ENCODE measurements around the gene WDR47. TPM values are rescaled to one million over a fixed set of nuclear protein-coding genes. Genes with fewer than 3 reads are reported as not detected.

Gene WDR47
- total and polyA plus RNA-seq, 2 of the 8 experiments (the other 6 are each of a cell fraction or from before 2014, with no cell fraction given): 1.9 to 6.7 TPM

DNA sequence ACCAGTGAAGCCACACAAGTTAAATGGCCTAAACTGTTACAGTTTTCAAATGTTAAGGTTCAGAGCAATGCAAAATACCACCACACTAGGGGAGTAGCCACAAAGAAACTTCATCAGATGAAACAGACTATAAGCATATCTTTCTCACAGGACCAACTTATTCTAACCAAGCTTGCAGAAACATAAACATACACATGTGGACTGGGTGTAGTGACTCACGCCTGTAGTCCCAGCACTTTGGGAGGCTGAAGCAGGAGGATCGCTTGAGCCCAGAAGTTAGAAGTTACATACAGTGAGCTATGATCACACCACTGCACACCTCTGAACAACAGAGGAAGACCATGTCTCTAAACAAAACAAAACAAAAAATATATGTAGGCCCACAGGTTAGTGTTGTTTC lies 17.3 kb downstream of the WDR47 start:
- Histone ChIP-seq H2BK12ac (ENCODE audit: low read depth, low read length) (no peak overlapping the region), H3K27me3 (replicated peaks in 1 of 4; ENCODE audit: control insufficient read depth in 3 of 4, extremely low read depth in 1 of 4, insufficient read depth in 3 of 4, low read length in 3 of 4) (no peaks in the 10 kb centered on the region), H3K14ac (ENCODE audit: insufficient read length) (no peak overlapping the region), H3K18ac (ENCODE audit: extremely low read depth, low read length) (no peak overlapping the region), H3K9me3 (ENCODE audit: insufficient read depth in 2 of 2, low read depth in 1 of 2, low read length in 1 of 2) (no peaks in the 10 kb centered on the region), H4K5ac (ENCODE audit: insufficient read length, low read depth, low read length) (no peak overlapping the region), H3K4me3 (ENCODE audit: extremely low read depth in 1 of 4, insufficient read depth in 2 of 4, low read depth in 3 of 4, low read length in 4 of 4) (no peak overlapping the region), H3K23me2 (ENCODE audit: low read depth, low read length) (peaks cover 2% of the 10 kb centered on the region; the same call in 1 of the 2 replicates), H4K8ac (ENCODE audit: extremely low read depth, insufficient read depth, low read length) (no peak overlapping the region), H2BK5ac (ENCODE audit: low read depth, low read length) (no peak overlapping the region), H3K27ac (ENCODE audit: low read depth, low read length) (no peak overlapping the region), H3K9ac (replicated peaks in 1 of 4; ENCODE audit: extremely low read depth in 1 of 4, low read depth in 3 of 4, low read length in 3 of 4) (no peak overlapping the region), H4K91ac (replicated peaks; ENCODE audit: insufficient read length, low read length) (no peak overlapping the region), H3K4me1 (replicated peaks in 1 of 4; ENCODE audit: control insufficient read depth in 3 of 4, insufficient read depth in 4 of 4, low read length in 3 of 4) (no peaks in the 10 kb centered on the region), H3K79me2 (ENCODE audit: control insufficient read depth in 1 of 2, insufficient read depth in 2 of 2, low read length in 2 of 2) (no peaks in the 10 kb centered on the region), H3K36me3 (ENCODE audit: control insufficient read depth in 2 of 4, insufficient read depth in 4 of 4, low read length in 3 of 4) (no peaks in the 10 kb centered on the region), H2AK5ac (ENCODE audit: low read depth, low read length) (no peak overlapping the region), H3K4ac (replicated peaks; ENCODE audit: insufficient read length, low read depth, low read length) (no peak overlapping the region), H2BK15ac (ENCODE audit: low read length) (no peak overlapping the region), H2AFZ (ENCODE audit: low read length) (no peak overlapping the region), H3K56ac (replicated peaks; ENCODE audit: insufficient read length, low read depth, low read length) (no peak overlapping the region), H3K79me1 (ENCODE audit: low read depth, low read length) (no peaks in the 10 kb centered on the region), H3K4me2 (ENCODE audit: insufficient read depth in 1 of 2, low read depth in 2 of 2, low read length in 2 of 2) (no peak overlapping the region), H2BK20ac (ENCODE audit: low read length) (no peak overlapping the region), H3K23ac (ENCODE audit: insufficient read length) (no peak overlapping the region), H4K20me1 (replicated peaks in 1 of 2; ENCODE audit: control insufficient read depth in 1 of 2, insufficient read depth in 2 of 2, low read length in 2 of 2) (no peaks in the 10 kb centered on the region), H2BK120ac (replicated peaks; ENCODE audit: low read depth, low read length) (no peak overlapping the region)
- no peak for TF ChIP-seq HDAC6 (IDR thresholded peaks at IDR 0.05; ENCODE audit: low read depth, low read length)
- no peak for TF ChIP-seq TCF12 (IDR thresholded peaks at IDR 0.05; ENCODE audit: low read depth, low read length)
- no peak for TF ChIP-seq CBX8 (IDR thresholded peaks at IDR 0.05; ENCODE audit: borderline replicate concordance, low read depth, low read length)
- no peak for TF ChIP-seq JUND (IDR thresholded peaks at IDR 0.05; ENCODE audit: low read length)
- TF ChIP-seq TBP (IDR thresholded peaks at IDR 0.05; ENCODE audit: low read depth, low read length): no peak
- TF ChIP-seq KDM4A (IDR thresholded peaks at IDR 0.05; ENCODE audit: low read depth, low read length, severe bottlenecking): no peak
- no peak for TF ChIP-seq CREB1 (IDR thresholded peaks at IDR 0.05)
- TF ChIP-seq ASH2L (IDR thresholded peaks at IDR 0.05; ENCODE audit: low read length): no peak
- TF ChIP-seq SUZ12 (IDR thresholded peaks at IDR 0.05; ENCODE audit: low read length): no peak
- TF ChIP-seq EZH2 (IDR thresholded peaks at IDR 0.05; ENCODE audit: low read depth, low read length, severe bottlenecking): no peak
- TF ChIP-seq CTBP2 (IDR thresholded peaks at IDR 0.05; ENCODE audit: borderline replicate concordance, insufficient read depth, insufficient read length, low read length): no peak
- ChIA-PET POLR2A (ENCODE audit: partially characterized antibody) (interaction anchor here (0.9 kb wide), 1 partner anchor 17 kb away, joined by 3 read pairs; the partner anchor contains the start of gene WDR47), CTCF (ENCODE audit: partially characterized antibody) (no interaction called here)
- DNase-seq (ENCODE audit: low read depth in 1 of 2, low spot score in 2 of 2) (no peak), FAIRE-seq (no peak)
- 89% methylated on average over 2 of the region's 2 CpGs; no CpG with 5 or more reads in 1 of the 2 experiments for WGBS, 2 experiments (ENCODE audit: extremely low coverage in 1 of 2, insufficient coverage in 1 of 2, insufficient read length in 1 of 2, insufficient replicate concordance in 2 of 2, low coverage in 1 of 2, low lambda C conversion rate in 2 of 2, missing lambda C conversion rate in 1 of 2)
